BJ (cell line): ENCODE data around the gene GLS. TPM values are rescaled to one million over a fixed set of nuclear protein-coding genes. Genes with fewer than 3 reads are reported as not detected.
"Not testable (repeated sequence)": the region's sequence is repeated elsewhere in the genome, so short reads cannot be mapped to it uniquely, and the experiment has no call there.

Experiments
- CTCF ChIA-PET: fragments of 350-600 bp; formaldehyde crosslinking; extraction: SDS; loops from one replicate; lab custom pipeline; 2021; ENCODE audit warnings: antibody characterized with exemption, inconsistent platforms; lab: Yijun Ruan, JAX
- POLR2A ChIA-PET: fragments of 300-600 bp; sonication (Branson Sonifier 250); formaldehyde crosslinking; extraction: SDS; loops from one replicate; lab custom pipeline; 2021; ENCODE audit warnings: antibody characterized with exemption; lab: Charles Lee
- DNase-seq: peaks from one replicate; pipeline ENCODE4 v3.0.0-alpha.2; 2011; ENCODE audit warnings: low read depth
- H3K27me3 ChIP-seq: 2 replicates; pipeline ENCODE4 v1.6.0; 2011; ENCODE audit warnings: low read length; ENCODE audit not compliant: control insufficient read depth, insufficient read depth
- H3K36me3 ChIP-seq: 2 replicates; pipeline ENCODE4 v1.5.1; 2011; ENCODE audit warnings: low read length; ENCODE audit not compliant: control insufficient read depth, insufficient read depth
- H3K4me3 ChIP-seq: 2 replicates; pipeline ENCODE4 v1.5.1; 2011; ENCODE audit warnings: low read depth, mild to moderate bottlenecking, control low read depth, low read length
- polyA plus RNA-seq: library from polyadenylated mRNA; depleted of rRNA; stranded (reverse); fragments of >200 nt; gene quantifications from 2 replicates; pipeline ENCODE4 v1.2.3, GENCODE V29; 2011
- TF ChIP-seq, protein P1 (sequence below): IDR thresholded peaks from 2 replicates; pipeline ENCODE4 v1.5.1; 2011; ENCODE audit warnings: low read depth, mild to moderate bottlenecking, control low read depth, inconsistent platforms, low read length, moderate library complexity; ENCODE audit not compliant: insufficient read depth

GLS gene
- polyA plus RNA-seq, 1 experiment = 132 TPM

DNA sequence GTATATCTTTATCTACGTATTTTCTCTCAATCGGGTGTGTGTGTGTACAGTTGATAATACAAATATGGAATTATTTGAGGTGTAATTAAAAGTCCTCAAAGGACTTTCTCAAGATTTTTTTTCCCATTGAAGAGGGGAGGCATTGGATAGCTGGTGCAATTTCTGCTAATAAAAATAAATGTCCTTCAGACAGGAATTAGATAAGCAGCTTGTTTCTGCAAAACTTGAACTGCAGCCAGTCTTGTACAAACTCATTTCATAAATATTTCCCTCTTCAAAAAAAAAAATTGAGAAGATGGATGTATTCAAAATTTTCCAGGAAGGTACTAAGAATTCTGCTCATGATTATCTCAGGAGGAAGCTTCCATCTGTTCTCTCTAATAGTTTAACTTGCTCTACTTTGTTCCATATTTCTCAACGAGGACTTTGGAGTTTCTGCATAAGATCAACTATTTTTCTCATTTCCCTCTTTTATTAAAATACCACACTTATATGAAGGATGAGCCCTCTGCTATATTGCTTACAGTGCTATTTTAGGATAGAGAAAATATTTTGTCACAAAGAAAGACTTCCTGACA lies 33.0 kb upstream of the GLS start:
- TF ChIP-seq, protein P1, sequence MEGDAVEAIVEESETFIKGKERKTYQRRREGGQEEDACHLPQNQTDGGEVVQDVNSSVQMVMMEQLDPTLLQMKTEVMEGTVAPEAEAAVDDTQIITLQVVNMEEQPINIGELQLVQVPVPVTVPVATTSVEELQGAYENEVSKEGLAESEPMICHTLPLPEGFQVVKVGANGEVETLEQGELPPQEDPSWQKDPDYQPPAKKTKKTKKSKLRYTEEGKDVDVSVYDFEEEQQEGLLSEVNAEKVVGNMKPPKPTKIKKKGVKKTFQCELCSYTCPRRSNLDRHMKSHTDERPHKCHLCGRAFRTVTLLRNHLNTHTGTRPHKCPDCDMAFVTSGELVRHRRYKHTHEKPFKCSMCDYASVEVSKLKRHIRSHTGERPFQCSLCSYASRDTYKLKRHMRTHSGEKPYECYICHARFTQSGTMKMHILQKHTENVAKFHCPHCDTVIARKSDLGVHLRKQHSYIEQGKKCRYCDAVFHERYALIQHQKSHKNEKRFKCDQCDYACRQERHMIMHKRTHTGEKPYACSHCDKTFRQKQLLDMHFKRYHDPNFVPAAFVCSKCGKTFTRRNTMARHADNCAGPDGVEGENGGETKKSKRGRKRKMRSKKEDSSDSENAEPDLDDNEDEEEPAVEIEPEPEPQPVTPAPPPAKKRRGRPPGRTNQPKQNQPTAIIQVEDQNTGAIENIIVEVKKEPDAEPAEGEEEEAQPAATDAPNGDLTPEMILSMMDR = no peak
- Histone ChIP-seq H3K4me3 (no peak overlapping the region), H3K27me3 (no peaks in the 10 kb centered on the region), H3K36me3 (no peaks in the 10 kb centered on the region)
- CTCF ChIA-PET = no interaction called here
- POLR2A ChIA-PET = interaction anchor here (0.6 to 0.8 kb wide), 3 partner anchors 11 to 1218 kb away, joined by 3 to 5 read pairs (median 4); no protein-coding TSS in a partner anchor
- no peak for DNase-seq

DNA sequence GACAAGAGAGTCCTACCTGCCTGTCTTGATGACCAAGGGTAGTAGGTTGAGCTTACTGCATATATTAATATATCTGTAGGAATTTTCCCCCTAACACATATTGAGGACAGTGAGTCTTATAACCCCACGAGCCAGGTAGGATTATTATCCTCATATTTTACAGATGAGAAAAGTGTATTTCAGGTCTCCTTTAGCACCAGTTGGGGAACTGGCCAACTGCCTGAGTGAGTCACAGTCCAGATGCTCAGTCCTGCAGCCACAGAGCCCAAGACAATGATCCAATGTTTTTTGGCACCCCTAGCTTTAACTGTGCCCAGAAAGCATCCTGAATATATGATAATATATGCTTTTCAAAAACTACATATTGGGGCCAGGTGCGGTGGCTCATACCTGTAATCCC lies 30.8 kb upstream of the GLS start:
- H3K27me3 ChIP-seq = no peaks in the 10 kb centered on the region
- no peak for DNase-seq
- POLR2A ChIA-PET = no interaction called here
- no peak overlapping the region for H3K4me3 ChIP-seq
- TF ChIP-seq, protein P1 = no peak
- CTCF ChIA-PET = interaction anchor here (1.1 to 2.4 kb wide), 13 partner anchors 10 to 66 kb away, joined by 3 to 23 read pairs (median 5); no protein-coding TSS in a partner anchor
- H3K36me3 ChIP-seq = no peaks in the 10 kb centered on the region

DNA sequence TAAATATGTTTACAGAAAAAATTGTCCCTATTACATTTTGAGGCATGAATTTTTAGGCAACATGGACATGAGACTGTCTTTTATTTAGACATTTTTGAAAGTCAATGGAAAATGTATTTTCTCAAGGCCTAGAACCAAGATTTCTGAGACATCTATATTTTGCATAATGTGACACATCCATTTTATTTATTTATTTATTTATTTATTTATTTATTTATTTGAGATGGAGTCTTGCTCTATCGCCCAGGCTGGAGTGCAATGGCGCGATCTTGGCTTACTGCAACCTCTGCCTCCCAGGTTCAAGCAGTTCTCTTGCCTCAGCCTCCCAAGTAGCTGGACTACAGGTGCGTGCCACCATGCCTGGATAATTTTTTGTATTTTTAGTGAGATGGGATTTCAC lies 27.6 kb upstream of the GLS start:
- H3K36me3 ChIP-seq, CTCF ChIA-PET, H3K4me3 ChIP-seq, POLR2A ChIA-PET, DNase-seq, H3K27me3 ChIP-seq: not testable (repeated sequence)

DNA sequence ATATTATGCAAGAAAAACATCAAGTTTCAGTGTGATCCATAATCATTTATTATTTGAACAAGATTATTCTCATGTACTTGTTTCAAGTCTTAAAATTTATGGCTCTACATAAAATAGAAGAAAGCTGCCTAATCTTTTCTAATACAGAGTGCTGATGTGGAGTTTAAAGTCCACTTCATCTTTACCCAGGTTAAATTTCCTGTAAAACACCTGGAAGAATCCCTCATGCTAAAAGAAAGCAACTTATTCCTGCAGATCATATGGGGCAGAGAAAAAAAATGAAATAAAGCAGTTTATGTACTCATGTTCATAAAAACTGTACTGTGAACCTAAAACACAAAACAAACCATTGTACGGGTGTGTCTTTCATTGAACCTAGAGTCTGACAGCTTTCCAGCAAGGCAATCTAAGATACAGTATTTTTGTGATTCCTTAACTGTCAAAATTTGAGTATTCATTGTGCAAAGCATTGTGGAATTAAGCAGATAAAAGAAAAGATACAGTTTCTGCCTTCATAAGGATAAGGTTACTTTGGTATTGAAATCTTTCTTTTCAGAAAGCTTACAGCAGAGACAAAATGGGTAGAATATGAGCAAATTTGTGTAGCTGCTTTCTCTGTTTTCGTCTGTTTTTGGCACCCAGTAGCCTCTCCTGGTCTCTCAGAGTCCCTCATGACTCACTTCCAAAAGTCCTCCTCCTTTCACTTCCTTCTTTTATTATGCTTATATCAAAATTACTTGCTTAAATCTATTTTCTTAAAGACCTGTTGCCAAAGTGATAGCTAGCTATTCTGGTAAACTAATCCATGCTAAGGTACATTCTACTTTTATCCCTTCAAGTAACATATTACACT lies 26.9 kb upstream of the GLS start:
- TF ChIP-seq, protein P1 = no peak
- H3K36me3 ChIP-seq = no peaks in the 10 kb centered on the region
- H3K27me3 ChIP-seq = no peaks in the 10 kb centered on the region
- H3K4me3 ChIP-seq = no peak overlapping the region
- CTCF ChIA-PET = interaction anchor here (0.7 to 0.8 kb wide), 2 partner anchors 12 to 17 kb away, joined by 3 read pairs; no protein-coding TSS in a partner anchor
- DNase-seq = no peak
- POLR2A ChIA-PET = no interaction called here

DNA sequence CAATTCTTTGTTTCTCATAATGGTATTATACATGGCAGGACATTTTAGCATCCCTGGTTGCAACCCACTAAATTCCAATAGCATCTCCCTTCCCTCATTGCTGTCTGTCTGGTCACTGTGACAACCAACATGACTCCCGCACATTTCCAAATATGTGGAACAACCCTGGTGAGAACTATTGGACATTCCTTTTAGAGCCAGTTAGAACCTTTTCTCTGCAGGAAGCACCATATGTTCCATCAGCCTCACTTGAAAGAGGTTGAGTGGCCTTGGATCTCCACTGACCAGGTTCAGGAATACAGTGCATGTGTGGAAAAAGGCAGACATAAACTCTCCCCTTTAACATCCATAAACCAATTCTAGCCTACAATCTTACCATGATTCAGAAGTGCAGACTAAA lies 25.9 kb upstream of the GLS start:
- ChIA-PET CTCF (no interaction called here), POLR2A (no interaction called here)
- Histone ChIP-seq H3K36me3 (no peaks in the 10 kb centered on the region), H3K4me3 (no peak overlapping the region), H3K27me3 (no peaks in the 10 kb centered on the region)
- TF ChIP-seq, protein P1 = no peak
- no peak for DNase-seq
